OCI-LY3 (cell line): Measurements from ENCODE around the gene TMEM245.

Experiments
- CTCF ChIP-seq: fragments of 200-600, 300-600 bp; sonication (generic); IDR thresholded peaks from 2 replicates; pipeline ENCODE4 v1.5.1; 2014; ENCODE audit warnings: antibody characterized with exemption, low read length, low read depth
- EZH2phosphoT487 ChIP-seq: fragments of 200-600 bp; shearing (Covaris generic); IDR thresholded peaks from 2 replicates; pipeline ENCODE4 v1.6.1; 2018; ENCODE audit warnings: antibody characterized with exemption, mixed run types, low read depth

GRCh38 chr9:109158651-109159050 is 38.9 kb upstream of the TMEM245 start:
- TF ChIP-seq CTCF (no peak), EZH2phosphoT487 (no peak)
